ENCODE data around the gene ACTR2. TPM values are rescaled to one million over a fixed set of nuclear protein-coding genes. Genes with fewer than 3 reads are reported as not detected.

Gene ACTR2
- total RNA-seq, 1 experiment from 2014 or later, result 199 TPM

GRCh38 chr2:65320042-65320725, 92.6 kb downstream of the ACTR2 start (continued):
- TF ChIP-seq ZNF274 (IDR thresholded peaks at IDR 0.05; ENCODE audit: low read depth, low read length) (no peak), POLR2A (IDR thresholded peaks at IDR 0.05; ENCODE audit: borderline replicate concordance, extremely low read depth, insufficient read depth, insufficient read length) (no peak), MAX (IDR thresholded peaks at IDR 0.05) (0 out of 2 replicates have a peak, but pooled peaks have one; percentile 16), EZH2phosphoT487 (IDR thresholded peaks at IDR 0.05; ENCODE audit: borderline replicate concordance) (no peak)

Other genes with a start within 250 kb of the ACTR2 start
- gene SLC1A4, start 238.4 kb upstream of the ACTR2 start, total RNA-seq (2021; ENCODE audit: unreplicated experiment), result 9.2 TPM
- 11.2 TPM for gene CEP68, start 171.4 kb upstream of the ACTR2 start, total RNA-seq (2021; ENCODE audit: unreplicated experiment)
- gene RAB1A, start 97.7 kb upstream of the ACTR2 start, total RNA-seq (2021; ENCODE audit: unreplicated experiment), result 131 TPM
- gene SPRED2, start 204.8 kb downstream of the ACTR2 start, total RNA-seq (2021; ENCODE audit: unreplicated experiment), result 62.6 TPM